KOPT-K1 (cell line): ENCODE measurements around the gene SGMS1.
"Not testable (repeated sequence)": the region's sequence is repeated elsewhere in the genome, so short reads cannot be mapped to it uniquely, and the experiment has no call there.

Experiments
- H3K27ac ChIP-seq: fragments of 200-600 bp; sonication (generic); 2 replicates; pipeline ENCODE4 v1.5.1; 2016; ENCODE audit warnings: antibody characterized with exemption, mild to moderate bottlenecking, low read depth, low read length; ENCODE audit not compliant: poor library complexity, severe bottlenecking
- H3K36me3 ChIP-seq: fragments of 200-600 bp; sonication (generic); 2 replicates; pipeline ENCODE4 v1.5.1; 2017; ENCODE audit warnings: antibody characterized with exemption, mild to moderate bottlenecking, low read length, moderate library complexity; ENCODE audit not compliant: insufficient read depth
- H3K9me3 ChIP-seq: fragments of 200-600 bp; sonication (generic); 2 replicates; pipeline ENCODE4 v1.5.1; 2017; ENCODE audit warnings: antibody characterized with exemption, low read length, mild to moderate bottlenecking; ENCODE audit not compliant: insufficient read depth, poor library complexity, severe bottlenecking

The SGMS1 gene

GRCh38 chr10:50497758-50498157, 126.0 kb downstream of the SGMS1 start:
- Histone ChIP-seq H3K9me3 (no peaks in the 10 kb centered on the region), H3K27ac (no peak overlapping the region), H3K36me3 (no peaks in the 10 kb centered on the region)

DNA sequence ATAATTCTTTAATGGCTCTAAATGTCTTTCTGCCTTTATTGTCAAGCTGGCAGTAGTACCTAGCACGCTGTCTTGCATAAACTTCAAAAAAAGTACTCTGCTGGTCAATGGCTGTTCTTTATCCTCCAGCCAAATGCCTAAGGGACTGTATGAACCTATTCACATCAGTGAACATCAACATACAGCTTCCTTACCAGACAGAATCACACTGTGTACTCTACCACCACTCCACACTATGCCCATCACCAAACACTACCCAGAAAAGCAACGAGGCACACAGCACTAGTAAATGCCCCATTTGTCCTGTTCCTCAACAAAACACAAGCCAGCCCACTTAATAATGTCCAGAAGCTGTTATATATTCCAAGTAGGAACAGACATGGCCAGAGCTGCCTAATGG, 127.5 kb downstream of the SGMS1 start:
- Histone ChIP-seq H3K9me3 (no peaks in the 10 kb centered on the region), H3K36me3 (no peaks in the 10 kb centered on the region), H3K27ac (no peak overlapping the region)

- no peaks in the 10 kb centered on the region for H3K36me3 ChIP-seq
- H3K27ac ChIP-seq: no peak overlapping the region
- no peaks in the 10 kb centered on the region for H3K9me3 ChIP-seq
Observed at GRCh38 chr10:50490241-50490640, 133.5 kb downstream of the SGMS1 start.

- not testable (repeated sequence) for H3K27ac ChIP-seq, H3K36me3 ChIP-seq
- H3K9me3 ChIP-seq: peaks cover 19% of the 10 kb centered on the region
Observed at GRCh38 chr10:50484550-50484949, 139.2 kb downstream of the SGMS1 start.

DNA sequence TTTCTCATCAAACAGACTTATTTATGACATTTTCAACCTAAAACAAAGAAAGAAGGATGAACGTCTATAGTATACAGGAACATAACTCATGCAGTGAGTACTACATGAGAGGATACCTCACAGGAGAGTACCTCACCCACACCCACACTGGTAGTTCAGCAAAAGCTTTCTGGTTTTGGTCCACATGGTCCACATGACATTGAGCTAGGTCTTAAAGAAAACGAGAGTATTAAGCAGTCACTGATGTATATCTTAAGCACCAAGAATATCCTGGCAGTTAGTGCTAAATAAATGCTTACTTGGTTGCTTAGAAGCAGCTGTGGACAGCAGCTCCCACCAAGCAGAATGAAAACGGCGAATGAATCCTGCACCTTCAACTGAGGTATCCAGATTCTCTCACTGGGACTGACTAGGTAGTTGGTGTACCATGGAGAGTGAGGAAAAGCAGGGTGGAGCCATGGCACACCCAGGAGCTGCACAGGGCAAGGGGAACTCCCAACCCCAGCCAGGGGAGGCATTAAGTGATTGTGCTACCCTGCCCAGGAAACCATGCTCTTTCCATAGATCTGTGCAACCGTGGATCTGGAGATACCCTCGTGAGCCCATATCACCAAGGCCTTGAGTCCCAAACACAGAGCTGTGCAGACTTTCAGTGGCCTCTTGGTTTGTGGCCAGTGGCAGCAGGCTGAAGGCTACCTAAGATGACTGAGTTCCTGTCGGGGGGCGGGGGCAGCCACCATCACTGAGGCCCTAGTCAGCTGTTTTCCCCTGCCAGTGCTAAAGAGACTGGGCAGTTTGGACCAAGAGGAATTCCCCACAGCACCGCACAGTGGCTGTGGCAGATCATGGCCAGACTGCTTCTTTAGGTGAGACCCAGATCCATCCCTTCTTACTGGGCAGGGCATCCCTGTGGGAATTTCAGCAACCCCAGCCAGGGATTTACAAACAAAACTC, 143.4 kb downstream of the SGMS1 start:
- Histone ChIP-seq H3K36me3 (no peaks in the 10 kb centered on the region; the same call in 1 of the 2 replicates), H3K27ac (no peak overlapping the region), H3K9me3 (peaks cover 33% of the 10 kb centered on the region)

DNA sequence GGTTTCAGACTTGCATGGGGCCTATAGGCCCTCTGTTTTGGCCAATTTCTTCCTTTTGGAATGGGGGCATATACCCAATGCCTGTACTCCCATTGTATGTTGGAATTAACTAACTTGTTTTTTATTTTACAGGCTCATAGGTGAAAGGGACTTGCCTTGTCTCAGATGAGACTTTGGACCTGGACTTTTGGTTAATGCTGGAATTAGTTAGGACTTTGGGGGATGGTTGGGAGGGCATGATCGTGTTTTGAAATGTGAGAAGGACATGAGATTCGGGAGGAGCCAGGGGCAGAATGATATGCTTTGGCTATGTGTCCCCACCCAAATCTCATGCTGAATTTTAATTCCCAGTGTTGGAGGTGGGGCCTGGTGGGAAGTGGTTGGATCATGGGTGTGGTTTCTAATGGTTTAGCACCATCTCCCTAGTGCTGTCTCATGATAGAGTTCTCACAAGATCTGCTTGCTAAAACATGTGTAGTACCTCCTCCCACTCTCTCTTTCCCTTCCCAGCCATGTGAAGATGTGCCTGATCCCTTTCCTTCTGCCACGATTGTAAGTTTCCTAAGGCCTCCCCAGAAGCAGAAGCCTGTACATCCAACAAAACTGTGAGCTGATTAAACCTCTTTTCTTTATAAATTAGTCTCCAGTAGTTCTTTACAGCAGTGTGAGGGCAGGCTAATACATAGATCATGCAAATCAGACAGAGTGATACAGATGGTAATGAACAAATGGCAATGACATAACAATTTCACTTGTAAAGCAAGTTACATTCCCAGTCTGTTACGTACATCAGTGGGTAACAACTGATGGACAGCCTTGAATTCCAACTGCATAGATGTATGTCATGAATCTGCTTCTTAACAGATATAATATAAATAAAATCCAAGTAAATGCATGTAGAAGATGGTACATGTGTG, 146.2 kb downstream of the SGMS1 start:
- H3K36me3 ChIP-seq: no peaks in the 10 kb centered on the region; the same call in 1 of the 2 replicates
- H3K9me3 ChIP-seq: peaks cover 15% of the 10 kb centered on the region
- H3K27ac ChIP-seq: no peak overlapping the region

DNA sequence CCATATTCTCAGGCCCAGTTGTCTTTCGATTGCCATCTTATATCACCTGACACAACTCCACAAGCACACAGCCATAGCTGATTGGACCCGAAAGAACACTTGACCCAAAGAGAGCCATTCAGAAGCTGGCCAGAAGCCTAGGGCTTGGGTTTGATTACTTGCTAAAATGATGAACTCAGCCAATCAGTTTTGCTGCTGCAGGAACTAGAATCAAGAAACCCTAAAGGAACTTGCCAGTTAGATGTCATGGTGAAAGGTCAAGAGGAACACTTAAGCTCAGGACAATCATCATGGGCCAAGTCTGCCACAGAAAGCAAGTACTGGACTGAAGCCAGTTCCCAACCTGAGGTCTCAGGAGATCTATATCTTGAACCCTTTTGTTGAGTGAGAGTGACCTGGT, 150.0 kb downstream of the SGMS1 start:
- no peak overlapping the region for H3K27ac ChIP-seq
- no peaks in the 10 kb centered on the region; the same call in 1 of the 2 replicates for H3K36me3 ChIP-seq
- peaks cover 15% of the 10 kb centered on the region for H3K9me3 ChIP-seq

DNA sequence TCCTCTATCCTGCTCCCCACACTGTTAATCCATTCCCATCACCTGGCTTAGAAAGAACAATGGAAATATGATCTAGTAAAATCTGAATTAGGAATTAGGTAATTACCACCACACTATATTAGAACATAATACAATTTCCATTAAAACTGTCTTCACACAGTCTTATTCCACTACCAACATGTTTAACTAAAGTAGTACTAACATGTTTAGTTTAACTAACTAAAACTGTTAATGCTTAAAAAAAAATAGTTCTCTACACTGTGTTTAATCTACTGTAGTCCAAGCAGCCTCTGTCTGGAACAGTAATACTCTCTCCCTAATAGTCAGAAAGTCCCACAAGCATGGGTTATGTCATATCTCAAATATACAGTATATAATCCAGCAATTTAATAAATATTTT, 150.8 kb downstream of the SGMS1 start:
- Histone ChIP-seq H3K27ac (no peak overlapping the region), H3K36me3 (no peaks in the 10 kb centered on the region; the same call in 1 of the 2 replicates), H3K9me3 (peaks cover 15% of the 10 kb centered on the region)

DNA sequence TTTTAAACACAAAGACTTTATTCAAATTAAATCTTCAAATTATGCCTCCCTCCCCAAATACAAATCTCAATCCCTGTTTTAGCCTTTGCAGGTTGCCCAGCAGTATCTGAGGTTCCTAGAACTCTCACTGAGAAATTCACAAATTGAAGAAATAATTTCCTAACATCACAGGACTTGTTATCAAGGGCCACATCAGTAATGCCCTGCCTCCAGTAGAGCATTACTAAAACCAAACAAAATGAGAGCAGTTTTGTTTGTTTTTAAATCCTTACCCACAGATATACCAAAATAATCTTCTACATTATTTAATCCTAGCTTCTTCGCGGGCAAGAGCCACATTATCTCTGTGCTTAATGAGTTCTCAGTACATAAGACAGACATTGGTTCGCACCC, 152.2 kb downstream of the SGMS1 start:
- H3K27ac ChIP-seq: no peak overlapping the region
- no peaks in the 10 kb centered on the region; the same call in 1 of the 2 replicates for H3K36me3 ChIP-seq
- H3K9me3 ChIP-seq: peaks cover 4% of the 10 kb centered on the region

GRCh38 chr10:50470798-50471582, 152.8 kb downstream of the SGMS1 start:
- Histone ChIP-seq H3K27ac (no peak overlapping the region), H3K9me3 (no peaks in the 10 kb centered on the region), H3K36me3 (no peaks in the 10 kb centered on the region)

DNA sequence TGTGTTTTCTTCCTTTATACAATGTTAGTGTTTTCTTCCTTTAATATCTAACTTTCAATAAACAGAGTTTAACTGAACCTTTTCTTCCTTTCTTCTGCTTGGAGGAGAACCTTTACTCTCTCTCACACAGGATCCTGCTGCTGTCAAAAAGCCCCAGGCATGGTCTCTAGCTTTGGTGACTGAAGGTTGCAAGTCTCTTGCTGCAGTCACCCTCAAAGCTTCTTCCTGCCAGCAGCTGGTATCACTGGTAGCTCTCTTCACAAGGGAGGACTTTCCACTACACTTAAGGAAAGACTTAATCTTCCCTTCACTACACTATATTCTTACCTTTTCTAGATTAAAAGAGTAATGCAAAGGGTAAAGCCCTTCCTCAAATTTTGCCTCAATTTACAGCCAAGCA, 153.4 kb downstream of the SGMS1 start:
- H3K9me3 ChIP-seq: no peaks in the 10 kb centered on the region
- no peaks in the 10 kb centered on the region for H3K36me3 ChIP-seq
- H3K27ac ChIP-seq: no peak overlapping the region

- Histone ChIP-seq H3K27ac (no peak overlapping the region), H3K9me3 (no peaks in the 10 kb centered on the region), H3K36me3 (no peaks in the 10 kb centered on the region)
Observed at GRCh38 chr10:50469778-50470193, 154.0 kb downstream of the SGMS1 start.

DNA sequence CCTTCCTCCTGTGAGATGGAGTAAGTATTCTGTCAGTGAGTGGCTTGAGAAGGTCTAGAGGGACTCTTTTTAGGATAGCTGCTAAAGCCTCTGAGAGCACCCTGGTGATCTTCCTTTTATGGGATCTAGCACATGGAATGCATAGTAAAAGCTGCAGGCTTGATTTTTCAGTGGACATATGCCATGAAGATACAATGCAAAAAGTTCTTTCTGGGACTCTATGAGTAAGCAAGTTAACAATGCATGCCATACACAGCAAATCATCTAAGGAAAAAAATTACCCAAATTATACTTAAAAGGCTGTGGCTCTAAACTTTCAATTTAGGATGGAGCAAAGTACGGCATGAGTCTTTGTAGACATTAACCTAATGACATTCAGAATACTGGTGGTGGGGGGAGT, 154.5 kb downstream of the SGMS1 start:
- no peaks in the 10 kb centered on the region for H3K36me3 ChIP-seq
- H3K9me3 ChIP-seq: no peaks in the 10 kb centered on the region
- no peak overlapping the region for H3K27ac ChIP-seq

GRCh38 chr10:50467209-50467608, 156.5 kb downstream of the SGMS1 start:
- Histone ChIP-seq H3K9me3 (no peaks in the 10 kb centered on the region), H3K27ac (no peak overlapping the region), H3K36me3 (no peaks in the 10 kb centered on the region)
